ENCODE results near the gene WDR89.

GRCh38 chr14:63581491-63581890 lies 60.2 kb downstream of the WDR89 start:
- TF ChIP-seq CTCF (IDR thresholded peaks at IDR 0.05) (no peak), EP300 (IDR thresholded peaks at IDR 0.05) (no peak)

Measured in upper lobe of left lung (tissue), 4 donors.